Measurements from ENCODE around the gene PLCH2.

DNA sequence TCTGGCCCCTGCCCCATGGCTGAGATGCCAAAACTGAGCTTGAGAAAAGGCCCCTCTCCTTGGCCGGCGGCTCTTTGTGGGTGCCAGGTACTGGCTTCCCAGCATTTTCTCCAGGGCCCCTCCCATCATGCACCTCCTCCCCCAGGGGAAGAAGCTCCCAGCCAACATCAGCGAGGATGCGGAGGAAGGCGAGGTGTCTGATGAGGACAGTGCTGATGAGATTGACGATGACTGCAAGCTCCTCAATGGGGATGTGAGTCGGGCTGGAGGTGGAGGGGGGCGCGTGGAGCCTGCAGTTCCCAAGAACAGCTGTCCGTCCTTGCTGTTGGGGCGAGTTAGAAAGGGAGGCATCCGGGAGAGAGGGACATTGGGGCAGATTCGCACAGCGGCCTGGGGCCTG, 13.5 kb downstream of the PLCH2 start:
- TF ChIP-seq, protein P1, sequence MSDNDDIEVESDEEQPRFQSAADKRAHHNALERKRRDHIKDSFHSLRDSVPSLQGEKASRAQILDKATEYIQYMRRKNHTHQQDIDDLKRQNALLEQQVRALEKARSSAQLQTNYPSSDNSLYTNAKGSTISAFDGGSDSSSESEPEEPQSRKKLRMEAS (IDR thresholded peaks at IDR 0.05) = no peak
- no peak for TF ChIP-seq ZBTB7A (IDR thresholded peaks at IDR 0.05; ENCODE audit: low read depth)
- no peak for TF ChIP-seq NFIC (IDR thresholded peaks at IDR 0.05)
- TF ChIP-seq RAD21 (IDR thresholded peaks at IDR 0.05; ENCODE audit: low read depth) = no peak
- no peak for TF ChIP-seq TCF12 (IDR thresholded peaks at IDR 0.05; ENCODE audit: low read depth)
- no peak for TF ChIP-seq YY1 (IDR thresholded peaks at IDR 0.05; ENCODE audit: low read depth)
- TF ChIP-seq FOXM1 (IDR thresholded peaks at IDR 0.05; ENCODE audit: borderline replicate concordance, low read depth) = no peak
- TF ChIP-seq, protein P2, sequence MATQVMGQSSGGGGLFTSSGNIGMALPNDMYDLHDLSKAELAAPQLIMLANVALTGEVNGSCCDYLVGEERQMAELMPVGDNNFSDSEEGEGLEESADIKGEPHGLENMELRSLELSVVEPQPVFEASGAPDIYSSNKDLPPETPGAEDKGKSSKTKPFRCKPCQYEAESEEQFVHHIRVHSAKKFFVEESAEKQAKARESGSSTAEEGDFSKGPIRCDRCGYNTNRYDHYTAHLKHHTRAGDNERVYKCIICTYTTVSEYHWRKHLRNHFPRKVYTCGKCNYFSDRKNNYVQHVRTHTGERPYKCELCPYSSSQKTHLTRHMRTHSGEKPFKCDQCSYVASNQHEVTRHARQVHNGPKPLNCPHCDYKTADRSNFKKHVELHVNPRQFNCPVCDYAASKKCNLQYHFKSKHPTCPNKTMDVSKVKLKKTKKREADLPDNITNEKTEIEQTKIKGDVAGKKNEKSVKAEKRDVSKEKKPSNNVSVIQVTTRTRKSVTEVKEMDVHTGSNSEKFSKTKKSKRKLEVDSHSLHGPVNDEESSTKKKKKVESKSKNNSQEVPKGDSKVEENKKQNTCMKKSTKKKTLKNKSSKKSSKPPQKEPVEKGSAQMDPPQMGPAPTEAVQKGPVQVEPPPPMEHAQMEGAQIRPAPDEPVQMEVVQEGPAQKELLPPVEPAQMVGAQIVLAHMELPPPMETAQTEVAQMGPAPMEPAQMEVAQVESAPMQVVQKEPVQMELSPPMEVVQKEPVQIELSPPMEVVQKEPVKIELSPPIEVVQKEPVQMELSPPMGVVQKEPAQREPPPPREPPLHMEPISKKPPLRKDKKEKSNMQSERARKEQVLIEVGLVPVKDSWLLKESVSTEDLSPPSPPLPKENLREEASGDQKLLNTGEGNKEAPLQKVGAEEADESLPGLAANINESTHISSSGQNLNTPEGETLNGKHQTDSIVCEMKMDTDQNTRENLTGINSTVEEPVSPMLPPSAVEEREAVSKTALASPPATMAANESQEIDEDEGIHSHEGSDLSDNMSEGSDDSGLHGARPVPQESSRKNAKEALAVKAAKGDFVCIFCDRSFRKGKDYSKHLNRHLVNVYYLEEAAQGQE (IDR thresholded peaks at IDR 0.05; ENCODE audit: low read depth) = no peak
- TF ChIP-seq CREB1 (IDR thresholded peaks at IDR 0.05; ENCODE audit: low read depth) = no peak
- no peak for TF ChIP-seq CEBPB (IDR thresholded peaks at IDR 0.05)
- TF ChIP-seq TEAD4 (IDR thresholded peaks at IDR 0.05) = no peak
